ENCODE results near the gene TMC5.
"Not testable (repeated sequence)": the region's sequence is repeated elsewhere in the genome, so short reads cannot be mapped to it uniquely, and the experiment has no call there.

TMC5 gene

DNA sequence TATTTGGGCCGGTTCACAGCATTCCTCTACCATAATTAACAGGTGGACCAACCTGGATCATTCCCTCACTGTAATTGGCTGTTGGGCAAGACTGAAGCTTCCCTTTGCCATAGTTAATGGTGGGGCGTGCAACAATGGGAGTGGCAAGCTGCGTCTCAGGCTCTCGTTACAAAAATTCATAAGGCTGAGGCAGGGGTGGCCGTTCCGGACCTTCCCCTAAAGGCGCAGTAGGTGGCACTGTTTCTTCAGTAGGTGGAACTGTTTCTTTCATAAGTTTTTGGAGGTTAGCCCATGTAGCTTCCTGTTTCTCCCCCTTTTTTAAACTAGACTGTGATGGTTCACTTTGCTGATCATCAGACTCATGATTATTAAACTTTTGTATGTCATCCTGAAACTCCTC, 17.0 kb upstream of the TMC5 start:
- H3K4me1 ChIP-seq (ENCODE audit: control insufficient read depth, insufficient read depth, low read length, unreplicated experiment): no peaks in the 10 kb centered on the region
- H3K79me2 ChIP-seq (ENCODE audit: control insufficient read depth, insufficient read depth, low read length, unreplicated experiment): no peaks in the 10 kb centered on the region
- no peak overlapping the region for H2AFZ ChIP-seq (ENCODE audit: low read length, unreplicated experiment)
- no peak overlapping the region for H3K4me3 ChIP-seq (ENCODE audit: low read depth, low read length)
- no peaks in the 10 kb centered on the region for H3K36me3 ChIP-seq (ENCODE audit: insufficient read depth, low read length)
- peaks cover 82% of the 10 kb centered on the region for H3K27me3 ChIP-seq (ENCODE audit: insufficient read depth, low read length)
- H3K27ac ChIP-seq (ENCODE audit: low read depth, low read length): no peak overlapping the region

DNA sequence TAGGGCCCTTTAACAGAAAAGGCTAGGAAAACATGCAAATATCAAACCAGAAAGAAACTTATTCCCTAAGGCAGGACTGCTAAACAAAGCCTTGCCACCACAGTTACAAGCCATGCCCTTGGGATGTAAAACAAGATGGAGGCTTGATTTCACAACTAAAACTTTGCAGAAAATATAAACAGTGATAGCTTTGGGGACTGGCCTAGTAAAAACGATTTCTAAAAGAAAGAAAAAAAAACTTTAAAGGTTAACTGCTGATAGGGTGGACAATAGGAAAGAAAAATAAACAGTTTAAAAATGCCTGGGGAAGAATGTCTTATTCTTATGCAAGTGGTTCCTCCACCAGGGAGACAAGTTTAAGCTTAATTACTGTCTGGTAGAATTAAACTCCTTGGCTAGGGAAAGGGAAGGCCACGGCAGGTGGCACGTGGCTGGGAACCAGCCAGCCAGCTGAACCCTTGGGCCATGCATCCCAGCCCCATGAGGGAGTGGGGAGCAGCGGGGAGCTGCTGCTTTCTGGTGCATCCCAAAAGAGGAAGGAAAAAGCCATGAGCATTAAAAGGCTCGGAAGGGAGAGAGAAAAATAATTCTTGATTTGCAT, 10.7 kb upstream of the TMC5 start:
- no peaks in the 10 kb centered on the region for H3K4me1 ChIP-seq (ENCODE audit: control insufficient read depth, insufficient read depth, low read length, unreplicated experiment)
- no peak overlapping the region for H2AFZ ChIP-seq (ENCODE audit: low read length, unreplicated experiment)
- no peak overlapping the region for H3K27ac ChIP-seq (ENCODE audit: low read depth, low read length)

DNA sequence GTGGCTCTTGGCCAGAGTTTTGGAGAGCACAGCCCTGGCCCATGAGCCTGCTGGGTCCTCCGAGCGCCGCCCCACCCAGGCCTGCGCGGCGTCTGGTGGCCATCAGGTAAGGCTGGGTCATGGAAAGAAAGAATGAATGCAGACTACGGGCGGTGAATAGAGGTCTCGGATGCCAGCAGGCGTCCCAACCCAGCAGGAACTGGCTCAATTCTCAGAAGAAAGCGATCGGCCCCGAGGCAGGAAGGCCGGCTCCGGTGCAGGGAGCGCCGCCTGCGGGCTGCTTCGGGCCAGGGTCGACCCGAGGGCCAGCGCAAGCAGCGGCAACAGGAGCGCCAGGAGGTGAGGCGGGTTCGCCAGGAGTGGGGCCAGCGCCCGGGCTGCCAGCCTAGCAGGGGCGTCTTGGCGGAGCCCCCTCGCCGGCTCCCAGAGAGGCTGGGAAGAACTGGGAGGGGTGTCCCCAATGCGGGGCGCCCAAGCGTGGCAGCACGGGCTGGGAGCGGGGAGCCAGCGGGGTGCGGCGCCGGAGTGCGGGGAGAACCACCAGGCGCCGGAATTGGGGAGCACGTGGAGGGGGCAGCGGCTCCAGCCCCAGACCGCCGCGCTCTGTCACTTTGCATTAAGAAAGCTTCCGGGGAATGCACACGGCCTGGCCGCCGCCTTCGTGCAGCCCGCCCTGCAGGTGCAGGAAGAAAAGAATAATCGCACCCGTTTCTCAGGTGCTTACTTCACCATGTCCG, 7.1 kb upstream of the TMC5 start:
- Histone ChIP-seq H3K27me3 (ENCODE audit: insufficient read depth, low read length) (peaks cover 86% of the 10 kb centered on the region), H2AFZ (ENCODE audit: low read length, unreplicated experiment) (no peak overlapping the region), H3K27ac (ENCODE audit: low read depth, low read length) (no peak overlapping the region), H3K79me2 (ENCODE audit: control insufficient read depth, insufficient read depth, low read length, unreplicated experiment) (no peaks in the 10 kb centered on the region), H3K4me3 (ENCODE audit: low read depth, low read length) (peak overlapping the region; percentile 3; the same call in 1 of the 2 replicates), H3K36me3 (ENCODE audit: insufficient read depth, low read length) (no peaks in the 10 kb centered on the region), H3K4me1 (ENCODE audit: control insufficient read depth, insufficient read depth, low read length, unreplicated experiment) (no peaks in the 10 kb centered on the region)

More for the DNA sequence above, 10.7 kb upstream of the TMC5 start:
- Histone ChIP-seq H3K36me3 (ENCODE audit: insufficient read depth, low read length) (no peaks in the 10 kb centered on the region), H3K4me3 (ENCODE audit: low read depth, low read length) (no peak overlapping the region), H3K27me3 (ENCODE audit: insufficient read depth, low read length) (peaks cover 95% of the 10 kb centered on the region), H3K79me2 (ENCODE audit: control insufficient read depth, insufficient read depth, low read length, unreplicated experiment) (no peaks in the 10 kb centered on the region)

DNA sequence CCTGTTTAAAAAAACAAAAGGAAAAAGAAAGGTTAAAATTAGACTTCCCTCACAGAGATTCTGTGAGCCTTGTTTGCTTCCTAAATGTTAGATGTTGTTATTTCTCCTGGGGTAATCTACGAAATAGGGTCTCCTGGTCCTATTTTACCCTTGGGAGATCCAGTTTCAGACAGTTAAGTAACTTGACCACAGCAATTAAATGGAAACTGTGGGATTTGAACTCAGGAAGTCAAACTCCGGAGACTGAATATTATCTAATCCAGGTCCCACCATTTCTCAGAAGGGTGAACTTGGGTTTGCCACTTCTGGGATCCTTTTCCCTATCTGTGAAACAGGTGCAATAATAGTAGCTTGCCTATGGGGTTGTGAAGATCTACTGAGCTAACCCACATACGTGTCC, 6.4 kb upstream of the TMC5 start:
- Histone ChIP-seq H3K27me3 (ENCODE audit: insufficient read depth, low read length) (peaks cover 87% of the 10 kb centered on the region), H3K36me3 (ENCODE audit: insufficient read depth, low read length) (no peaks in the 10 kb centered on the region), H3K4me3 (ENCODE audit: low read depth, low read length) (no peak overlapping the region), H3K27ac (ENCODE audit: low read depth, low read length) (no peak overlapping the region), H2AFZ (ENCODE audit: low read length, unreplicated experiment) (no peak overlapping the region), H3K4me1 (ENCODE audit: control insufficient read depth, insufficient read depth, low read length, unreplicated experiment) (no peaks in the 10 kb centered on the region), H3K79me2 (ENCODE audit: control insufficient read depth, insufficient read depth, low read length, unreplicated experiment) (no peaks in the 10 kb centered on the region)

- H3K4me1 ChIP-seq (ENCODE audit: control insufficient read depth, insufficient read depth, low read length, unreplicated experiment); H3K4me3 ChIP-seq (ENCODE audit: low read depth, low read length); H3K36me3 ChIP-seq (ENCODE audit: insufficient read depth, low read length); H3K27ac ChIP-seq (ENCODE audit: low read depth, low read length); H3K79me2 ChIP-seq (ENCODE audit: control insufficient read depth, insufficient read depth, low read length, unreplicated experiment); H2AFZ ChIP-seq (ENCODE audit: low read length, unreplicated experiment): not testable (repeated sequence)
- H3K27me3 ChIP-seq (ENCODE audit: insufficient read depth, low read length): peaks cover 83% of the 10 kb centered on the region
Observed at GRCh38 chr16:19412055-19412454, 5.6 kb upstream of the TMC5 start.

- H3K27ac ChIP-seq (ENCODE audit: low read depth, low read length): no peak overlapping the region
- H3K79me2 ChIP-seq (ENCODE audit: control insufficient read depth, insufficient read depth, low read length, unreplicated experiment): no peaks in the 10 kb centered on the region
- H3K4me1 ChIP-seq (ENCODE audit: control insufficient read depth, insufficient read depth, low read length, unreplicated experiment): no peaks in the 10 kb centered on the region
- peaks cover 51% of the 10 kb centered on the region for H3K27me3 ChIP-seq (ENCODE audit: insufficient read depth, low read length)
- no peak overlapping the region for H2AFZ ChIP-seq (ENCODE audit: low read length, unreplicated experiment)
- no peaks in the 10 kb centered on the region for H3K36me3 ChIP-seq (ENCODE audit: insufficient read depth, low read length)
- no peak overlapping the region for H3K4me3 ChIP-seq (ENCODE audit: low read depth, low read length)
Observed at GRCh38 chr16:19415461-19415860, 2.2 kb upstream of the TMC5 start.

- no peak overlapping the region for H2AFZ ChIP-seq (ENCODE audit: low read length, unreplicated experiment)
- no peak overlapping the region for H3K27ac ChIP-seq (ENCODE audit: low read depth, low read length)
- H3K27me3 ChIP-seq (ENCODE audit: insufficient read depth, low read length): peaks cover 47% of the 10 kb centered on the region
- H3K4me1 ChIP-seq (ENCODE audit: control insufficient read depth, insufficient read depth, low read length, unreplicated experiment): no peaks in the 10 kb centered on the region
- no peaks in the 10 kb centered on the region for H3K79me2 ChIP-seq (ENCODE audit: control insufficient read depth, insufficient read depth, low read length, unreplicated experiment)
- no peaks in the 10 kb centered on the region for H3K36me3 ChIP-seq (ENCODE audit: insufficient read depth, low read length)
- H3K4me3 ChIP-seq (ENCODE audit: low read depth, low read length): no peak overlapping the region
Observed at GRCh38 chr16:19415918-19416317, 1.8 kb upstream of the TMC5 start.

DNA sequence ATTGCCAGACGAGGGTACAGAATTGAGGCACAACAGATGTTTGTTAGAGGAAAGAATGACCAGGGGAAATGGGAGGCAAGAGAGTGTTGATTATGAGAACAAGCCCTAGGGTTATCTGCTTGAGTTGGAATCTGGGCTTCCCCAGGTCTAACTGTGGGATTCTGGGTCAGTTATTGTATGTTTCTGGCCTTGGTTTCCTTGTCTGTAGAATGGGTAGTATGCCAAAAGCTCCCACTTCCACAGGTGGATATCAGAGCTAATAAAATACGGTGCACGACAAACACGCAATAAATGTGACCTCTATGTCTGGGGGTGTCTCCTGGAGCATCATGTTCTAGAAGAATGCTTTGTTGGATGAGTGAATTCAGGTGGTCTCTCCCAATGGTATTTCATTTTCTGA, 517 bp downstream of the TMC5 start:
- peaks cover 30% of the 10 kb centered on the region for H3K27me3 ChIP-seq (ENCODE audit: insufficient read depth, low read length)
- H3K4me1 ChIP-seq (ENCODE audit: control insufficient read depth, insufficient read depth, low read length, unreplicated experiment): no peaks in the 10 kb centered on the region
- H2AFZ ChIP-seq (ENCODE audit: low read length, unreplicated experiment): no peak overlapping the region
- H3K36me3 ChIP-seq (ENCODE audit: insufficient read depth, low read length): no peaks in the 10 kb centered on the region
- no peak overlapping the region for H3K4me3 ChIP-seq (ENCODE audit: low read depth, low read length)
- H3K79me2 ChIP-seq (ENCODE audit: control insufficient read depth, insufficient read depth, low read length, unreplicated experiment): no peaks in the 10 kb centered on the region
- H3K27ac ChIP-seq (ENCODE audit: low read depth, low read length): no peak overlapping the region

GRCh38 chr16:19419698-19420075, 2.0 kb downstream of the TMC5 start:
- no peaks in the 10 kb centered on the region for H3K79me2 ChIP-seq (ENCODE audit: control insufficient read depth, insufficient read depth, low read length, unreplicated experiment)
- no peaks in the 10 kb centered on the region for H3K36me3 ChIP-seq (ENCODE audit: insufficient read depth, low read length)
- H2AFZ ChIP-seq (ENCODE audit: low read length, unreplicated experiment): no peak overlapping the region
- no peak overlapping the region for H3K27ac ChIP-seq (ENCODE audit: low read depth, low read length)
- peaks cover 28% of the 10 kb centered on the region for H3K27me3 ChIP-seq (ENCODE audit: insufficient read depth, low read length)
- H3K4me3 ChIP-seq (ENCODE audit: low read depth, low read length): no peak overlapping the region
- H3K4me1 ChIP-seq (ENCODE audit: control insufficient read depth, insufficient read depth, low read length, unreplicated experiment): no peaks in the 10 kb centered on the region

DNA sequence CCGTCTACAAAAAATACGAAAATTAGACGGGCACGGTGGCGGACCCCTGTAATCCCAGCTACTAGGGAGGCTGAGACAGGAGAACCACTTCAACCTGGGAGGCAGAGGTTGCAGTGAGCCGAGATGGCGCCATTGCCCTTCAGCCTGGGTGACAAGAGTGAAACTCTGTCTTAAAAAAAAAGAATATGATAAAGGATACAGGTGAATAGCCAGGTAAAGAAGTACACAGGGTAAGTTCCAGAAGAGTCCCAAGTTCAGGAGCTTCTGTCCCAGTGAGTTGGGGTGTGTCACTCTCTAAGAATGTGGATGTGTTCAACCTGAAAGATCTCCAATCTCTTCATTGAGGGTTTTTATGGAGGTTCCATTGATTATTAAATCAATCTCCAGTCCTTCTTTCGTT, 6.8 kb downstream of the TMC5 start:
- Histone ChIP-seq H3K27ac (ENCODE audit: low read depth, low read length) (no peak overlapping the region), H2AFZ (ENCODE audit: low read length, unreplicated experiment) (no peak overlapping the region), H3K36me3 (ENCODE audit: insufficient read depth, low read length) (no peaks in the 10 kb centered on the region), H3K79me2 (ENCODE audit: control insufficient read depth, insufficient read depth, low read length, unreplicated experiment) (no peaks in the 10 kb centered on the region), H3K4me1 (ENCODE audit: control insufficient read depth, insufficient read depth, low read length, unreplicated experiment) (no peaks in the 10 kb centered on the region), H3K27me3 (ENCODE audit: insufficient read depth, low read length) (peaks cover 55% of the 10 kb centered on the region), H3K4me3 (ENCODE audit: low read depth, low read length) (no peak overlapping the region)

DNA sequence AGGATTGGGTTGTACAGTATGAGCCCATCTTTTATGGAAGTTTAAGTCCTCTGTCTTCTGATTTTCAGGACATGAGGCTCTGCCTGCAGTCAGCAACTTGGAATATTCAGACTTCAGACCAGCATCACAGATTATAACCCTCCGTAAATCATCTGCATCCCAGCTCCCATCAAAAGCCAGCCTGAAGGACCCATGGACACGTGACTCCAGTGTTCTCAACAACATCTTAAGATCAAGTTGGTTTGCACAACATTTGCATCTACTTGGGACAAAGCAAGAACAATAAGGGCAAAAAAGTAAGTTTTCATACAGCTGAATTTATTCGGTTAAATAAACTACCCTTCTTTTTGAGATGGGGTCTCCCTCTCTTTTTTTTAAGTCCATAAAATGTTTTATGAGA, 12.7 kb downstream of the TMC5 start:
- Histone ChIP-seq H2AFZ (ENCODE audit: low read length, unreplicated experiment) (no peak overlapping the region), H3K27ac (ENCODE audit: low read depth, low read length) (no peak overlapping the region), H3K27me3 (ENCODE audit: insufficient read depth, low read length) (peaks cover 64% of the 10 kb centered on the region)

More for the DNA sequence above, 12.7 kb downstream of the TMC5 start:
- Histone ChIP-seq H3K79me2 (ENCODE audit: control insufficient read depth, insufficient read depth, low read length, unreplicated experiment) (no peaks in the 10 kb centered on the region), H3K36me3 (ENCODE audit: insufficient read depth, low read length) (no peaks in the 10 kb centered on the region), H3K4me1 (ENCODE audit: control insufficient read depth, insufficient read depth, low read length, unreplicated experiment) (no peaks in the 10 kb centered on the region), H3K4me3 (ENCODE audit: low read depth, low read length) (no peak overlapping the region)
